Measurements from ENCODE around the gene ANKRD39.
A peak's percentile ranks its signal among the peaks of the same experiment; 100 is the strongest.
"Not testable (repeated sequence)": the region's sequence is repeated elsewhere in the genome, so short reads cannot be mapped to it uniquely, and the experiment has no call there.

ANKRD39 gene

DNA sequence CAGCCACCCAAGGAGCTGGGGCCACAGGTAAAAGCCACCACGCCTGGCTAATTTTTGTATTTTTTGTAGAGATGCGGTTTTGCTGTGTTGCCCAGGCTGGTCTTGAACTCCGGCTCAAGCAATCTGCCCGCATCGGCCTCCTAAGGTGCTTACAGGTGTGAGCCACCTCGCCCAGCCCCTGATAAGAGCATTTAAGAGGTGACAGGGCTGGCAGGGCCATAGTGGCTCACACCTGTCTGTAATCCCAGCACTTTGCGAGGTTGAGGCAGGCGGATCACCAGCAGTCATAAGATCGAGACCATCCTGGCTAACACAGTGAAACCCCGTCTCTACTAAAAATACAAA, 50.7 kb downstream of the ANKRD39 start:
- DNase-seq = no peak

DNA sequence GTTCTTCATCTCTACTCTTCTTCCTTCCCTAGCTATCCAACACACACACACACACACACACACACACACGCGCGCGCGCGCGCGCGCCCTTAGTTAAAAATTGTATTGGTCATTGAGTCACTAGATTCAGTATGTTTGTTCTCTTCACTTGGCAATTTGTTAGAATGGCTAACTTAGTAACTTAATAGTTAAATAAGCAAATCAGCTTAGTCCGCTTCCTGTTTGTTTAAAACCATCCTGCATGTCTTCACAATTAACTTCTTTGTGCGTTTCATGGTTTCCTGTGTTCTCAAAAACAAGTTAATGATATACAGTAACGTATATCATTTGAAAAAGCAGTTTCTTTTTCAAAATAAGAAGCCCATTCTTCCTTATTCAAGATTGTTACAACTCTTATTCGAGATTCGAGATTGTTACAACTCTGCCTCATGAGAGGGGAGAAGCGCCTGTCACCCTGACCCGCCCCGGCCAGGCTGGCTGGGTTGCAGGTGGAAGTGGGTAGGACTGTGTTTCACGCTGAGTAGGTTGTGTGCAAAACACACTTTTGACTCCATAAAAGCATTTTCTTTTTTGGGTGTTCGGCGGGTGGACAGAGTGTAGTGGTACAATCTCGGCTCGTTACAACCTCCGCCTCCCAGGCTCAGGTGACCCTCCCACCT, 51.2 kb downstream of the ANKRD39 start:
- no peak for DNase-seq

DNA sequence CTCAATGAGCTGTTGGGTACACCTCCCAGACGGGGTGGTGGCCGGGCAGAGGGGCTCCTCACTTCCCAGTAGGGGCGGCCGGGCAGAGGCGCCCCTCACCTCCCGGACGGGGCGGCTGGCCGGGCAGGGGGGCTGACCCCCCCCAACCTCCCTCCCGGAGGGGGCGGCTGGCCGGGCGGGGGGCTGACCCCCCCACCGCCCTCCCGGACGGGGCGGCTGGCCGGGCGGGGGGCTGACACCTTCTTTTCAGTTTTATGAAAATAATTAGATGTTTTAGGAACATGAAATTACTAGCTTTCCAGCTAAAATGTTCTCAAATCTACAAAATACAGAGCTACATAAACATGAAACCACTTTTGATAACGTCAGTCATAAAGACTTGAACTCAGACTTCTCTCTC, 51.9 kb downstream of the ANKRD39 start:
- DNase-seq = not testable (repeated sequence)

DNA sequence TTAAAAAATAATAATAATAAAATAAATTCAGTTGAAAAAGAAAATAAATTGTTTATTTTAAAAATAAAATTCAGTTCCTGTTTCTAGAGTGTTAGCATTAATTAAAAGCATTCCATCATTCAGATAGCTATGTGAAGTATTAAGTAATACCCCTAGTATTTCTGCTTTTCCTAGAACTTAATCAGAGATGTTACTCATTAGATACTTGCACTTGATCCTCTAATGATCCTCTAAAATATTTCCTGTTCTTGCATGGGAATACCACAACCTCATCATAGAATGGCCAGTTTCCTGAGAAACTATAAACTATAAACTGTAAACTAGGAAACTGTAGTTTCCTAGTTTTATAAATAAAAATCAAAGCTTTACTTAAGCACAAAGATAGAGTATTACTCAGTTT, 52.8 kb downstream of the ANKRD39 start:
- no peak for DNase-seq

- DNase-seq = no peak
These were observed 55.1 kb downstream of the ANKRD39 start for GRCh38 chr2:96802721-96803120.

GRCh38 chr2:96801786-96802595, 55.8 kb downstream of the ANKRD39 start:
- no peak for DNase-seq

- peak; percentile 34 for DNase-seq
These were observed 56.6 kb downstream of the ANKRD39 start for GRCh38 chr2:96801005-96801785.

DNA sequence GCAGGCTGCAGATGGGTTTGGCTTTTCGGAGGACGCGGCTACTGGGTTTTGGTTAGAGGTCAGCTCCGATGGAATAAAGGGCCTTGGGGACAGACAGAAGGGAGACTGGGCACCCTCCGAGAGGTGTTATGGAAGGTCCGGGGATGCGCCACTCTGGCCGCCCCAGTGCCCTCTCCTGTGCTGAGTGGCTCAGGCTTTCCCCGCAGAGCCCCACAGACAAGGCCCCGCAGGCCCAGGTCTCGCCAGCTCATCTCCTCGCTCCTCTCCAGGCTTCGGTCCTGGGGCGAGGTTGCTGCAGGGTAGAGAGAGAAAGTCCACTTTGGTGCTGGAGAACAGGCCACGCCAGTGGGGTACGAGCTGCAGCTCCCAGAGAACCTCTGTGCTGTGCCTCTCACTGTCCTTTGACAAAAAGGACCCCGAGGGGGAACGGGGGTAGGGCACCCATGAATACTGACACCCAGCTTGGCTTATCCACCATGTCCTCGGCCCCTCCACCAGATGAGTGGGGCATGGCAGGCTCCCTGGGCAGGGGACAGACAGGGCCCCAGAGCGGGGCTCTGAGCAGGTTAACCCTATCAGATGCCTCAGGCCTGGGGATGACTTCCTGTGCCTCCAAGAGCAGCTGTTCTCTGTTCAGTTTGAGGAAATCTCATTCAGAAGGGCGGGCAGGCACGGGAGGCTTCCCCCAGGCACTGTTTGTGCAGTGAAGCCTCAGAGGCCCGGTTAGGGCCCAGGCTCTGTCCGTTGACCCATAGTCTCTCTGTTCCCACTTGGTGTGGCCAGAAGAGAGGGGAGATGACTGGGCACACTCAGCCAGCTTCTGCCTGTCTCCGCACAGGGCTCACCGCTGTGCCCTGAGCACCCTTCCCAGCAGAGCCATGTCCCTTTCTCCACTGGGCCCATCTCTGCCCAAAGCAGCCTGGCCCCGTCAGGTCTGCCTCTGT, 57.5 kb downstream of the ANKRD39 start:
- no peak for DNase-seq

- DNase-seq = no peak
These were observed 58.2 kb downstream of the ANKRD39 start for GRCh38 chr2:96799623-96799935.

- DNase-seq = no peak
These were observed 58.8 kb downstream of the ANKRD39 start for GRCh38 chr2:96798733-96799622.

All from fibroblast of skin of back (primary cell).